ENCODE results near the gene EID3.
"Not testable (repeated sequence)": the region's sequence is repeated elsewhere in the genome, so short reads cannot be mapped to it uniquely, and the experiment has no call there.

EID3 gene

DNA sequence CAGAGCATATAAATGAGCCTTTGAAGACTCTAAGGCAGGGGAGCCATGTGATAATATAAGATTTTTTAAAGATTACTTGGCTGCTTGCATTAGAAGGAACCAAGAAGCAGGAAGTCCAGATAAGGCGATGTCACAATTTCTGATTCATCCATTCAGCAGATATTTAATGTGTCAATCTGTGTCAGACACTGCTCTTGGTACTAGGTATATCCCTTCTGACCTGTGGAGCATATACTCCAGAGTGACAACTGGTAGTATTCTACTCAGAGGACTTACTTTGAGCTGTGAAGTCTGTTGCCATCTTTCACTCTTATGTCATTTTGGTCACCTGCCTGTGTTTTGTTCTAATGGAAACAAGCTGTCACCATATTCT is 10.7 kb downstream of the EID3 start:
- ATAC-seq = no peak
- DNase-seq = no peak
- Mint-ChIP-seq H3K27me3 (no peaks in the 10 kb centered on the region), H3K27ac (no peak overlapping the region), H3K9me3 (no peaks in the 10 kb centered on the region), H3K4me1 (no peaks in the 10 kb centered on the region), H3K36me3 (ENCODE audit: low read depth) (peaks cover 51% of the 10 kb centered on the region), H3K4me3 (no peak overlapping the region)

DNA sequence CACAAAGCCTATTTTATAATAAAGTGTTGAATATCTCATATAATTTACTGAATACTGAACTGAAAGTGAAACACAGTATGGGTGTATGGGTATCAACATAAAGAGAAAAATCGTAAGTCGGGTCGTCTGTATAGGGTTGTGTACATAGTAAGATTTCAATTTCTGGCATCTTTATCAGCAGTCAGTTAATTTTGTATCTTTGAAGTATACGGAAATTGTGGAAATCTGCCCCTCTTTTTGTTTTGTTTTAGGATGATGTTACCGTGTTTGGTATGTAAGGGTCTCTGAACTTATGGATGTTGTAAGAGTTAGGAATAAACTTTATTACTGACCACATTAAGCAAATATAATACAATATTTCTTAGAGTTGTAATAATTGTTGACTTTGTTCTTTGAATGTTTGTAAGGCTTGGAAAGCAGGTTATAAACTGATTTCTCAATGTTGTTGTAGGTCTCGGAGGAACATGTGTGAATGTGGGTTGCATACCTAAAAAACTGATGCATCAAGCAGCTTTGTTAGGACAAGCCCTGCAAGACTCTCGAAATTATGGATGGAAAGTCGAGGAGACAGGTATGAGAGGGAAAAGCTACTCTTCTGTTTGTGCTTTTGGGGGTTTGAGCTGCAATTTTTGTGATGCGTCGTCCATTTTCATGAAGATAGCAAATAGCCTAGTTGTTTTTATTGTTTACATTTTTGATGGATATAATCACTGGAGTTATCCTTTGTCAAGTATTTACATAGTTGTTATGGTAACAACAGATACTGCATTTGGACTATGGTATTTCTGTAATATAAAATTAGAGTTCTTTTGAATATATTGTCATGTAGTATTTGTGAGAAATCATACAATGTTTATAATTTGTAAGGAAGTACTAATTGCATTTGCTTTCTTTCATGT is 12.0 kb downstream of the EID3 start:
- ATAC-seq (no peak), DNase-seq (no peak)
- Mint-ChIP-seq H3K27ac (no peak overlapping the region), H3K27me3 (no peaks in the 10 kb centered on the region), H3K9me3 (no peaks in the 10 kb centered on the region), H3K36me3 (ENCODE audit: low read depth) (peaks cover 57% of the 10 kb centered on the region), H3K4me3 (no peak overlapping the region), H3K4me1 (no peaks in the 10 kb centered on the region)

DNA sequence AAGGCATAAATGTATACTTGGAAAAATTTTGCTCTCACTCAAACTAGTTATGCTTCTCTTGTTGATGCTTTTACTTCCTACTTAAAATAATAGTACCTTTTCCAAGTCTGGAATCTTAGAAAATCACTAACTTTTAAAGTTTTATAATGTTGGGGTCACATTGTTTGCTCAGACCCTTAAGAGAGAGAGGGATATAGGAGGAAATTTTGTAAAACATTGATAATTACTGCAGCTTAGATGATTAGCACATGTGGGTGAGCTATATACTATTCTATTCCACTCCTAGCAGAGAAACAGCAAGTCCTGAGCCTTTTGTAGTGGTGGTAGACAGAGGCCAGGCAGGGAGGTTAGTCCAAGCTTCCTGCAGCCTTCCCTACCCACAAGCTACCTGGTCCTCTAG is 13.4 kb downstream of the EID3 start:
- Mint-ChIP-seq H3K9me3 (no peaks in the 10 kb centered on the region), H3K4me1 (no peaks in the 10 kb centered on the region)

DNA sequence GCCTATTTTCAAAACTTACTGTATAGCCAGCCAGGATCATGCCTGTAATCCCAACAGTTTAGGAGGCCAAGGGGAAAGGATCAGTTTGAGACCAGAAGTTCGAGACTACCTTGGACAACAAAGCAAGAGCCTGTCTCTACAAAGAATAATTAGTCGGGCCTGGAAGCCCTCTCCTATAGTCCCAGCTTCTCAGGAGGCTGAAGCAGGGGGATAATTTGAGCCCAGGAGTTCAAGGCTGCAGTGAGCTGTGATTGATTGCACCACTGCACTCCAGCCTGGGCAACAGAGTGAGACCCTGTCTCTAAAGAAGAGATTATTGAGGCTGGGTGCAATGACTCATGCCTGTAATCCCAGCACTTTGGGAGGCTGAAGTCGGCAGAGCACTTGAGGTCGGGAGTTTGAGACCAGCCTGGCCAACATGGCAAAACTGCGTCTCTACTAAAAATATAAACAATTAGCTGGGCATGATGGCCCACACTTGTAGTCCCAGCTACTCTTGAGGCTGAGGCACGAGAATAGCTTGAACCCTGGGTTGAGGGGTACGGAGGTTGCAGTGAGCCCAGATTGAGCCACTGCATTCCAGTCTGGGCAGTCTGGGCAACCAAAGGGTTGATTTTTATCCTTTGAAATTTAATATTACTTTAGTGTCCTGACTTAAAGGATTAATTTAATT is 14.1 kb downstream of the EID3 start:
- Mint-ChIP-seq H3K4me1 (no peaks in the 10 kb centered on the region), H3K36me3 (ENCODE audit: low read depth) (peaks cover 58% of the 10 kb centered on the region), H3K27me3 (no peaks in the 10 kb centered on the region), H3K27ac (no peak overlapping the region), H3K9me3 (no peaks in the 10 kb centered on the region), H3K4me3 (no peak overlapping the region)
- DNase-seq = no peak
- ATAC-seq = no peak

More for the DNA sequence above, 13.4 kb downstream of the EID3 start:
- no peak overlapping the region for H3K4me3 Mint-ChIP-seq
- no peaks in the 10 kb centered on the region for H3K27me3 Mint-ChIP-seq
- H3K36me3 Mint-ChIP-seq (ENCODE audit: low read depth) = peaks cover 60% of the 10 kb centered on the region
- ATAC-seq (no peak), DNase-seq (no peak)
- no peak overlapping the region for H3K27ac Mint-ChIP-seq

- Mint-ChIP-seq H3K9me3 (no peaks in the 10 kb centered on the region), H3K4me1 (no peaks in the 10 kb centered on the region), H3K4me3 (no peak overlapping the region), H3K27ac (no peak overlapping the region), H3K27me3 (no peaks in the 10 kb centered on the region), H3K36me3 (ENCODE audit: low read depth) (peaks cover 56% of the 10 kb centered on the region)
- no peak for DNase-seq
- ATAC-seq = no peak
Measured at GRCh38 chr12:104319028-104319427, 15.5 kb downstream of the EID3 start.

DNA sequence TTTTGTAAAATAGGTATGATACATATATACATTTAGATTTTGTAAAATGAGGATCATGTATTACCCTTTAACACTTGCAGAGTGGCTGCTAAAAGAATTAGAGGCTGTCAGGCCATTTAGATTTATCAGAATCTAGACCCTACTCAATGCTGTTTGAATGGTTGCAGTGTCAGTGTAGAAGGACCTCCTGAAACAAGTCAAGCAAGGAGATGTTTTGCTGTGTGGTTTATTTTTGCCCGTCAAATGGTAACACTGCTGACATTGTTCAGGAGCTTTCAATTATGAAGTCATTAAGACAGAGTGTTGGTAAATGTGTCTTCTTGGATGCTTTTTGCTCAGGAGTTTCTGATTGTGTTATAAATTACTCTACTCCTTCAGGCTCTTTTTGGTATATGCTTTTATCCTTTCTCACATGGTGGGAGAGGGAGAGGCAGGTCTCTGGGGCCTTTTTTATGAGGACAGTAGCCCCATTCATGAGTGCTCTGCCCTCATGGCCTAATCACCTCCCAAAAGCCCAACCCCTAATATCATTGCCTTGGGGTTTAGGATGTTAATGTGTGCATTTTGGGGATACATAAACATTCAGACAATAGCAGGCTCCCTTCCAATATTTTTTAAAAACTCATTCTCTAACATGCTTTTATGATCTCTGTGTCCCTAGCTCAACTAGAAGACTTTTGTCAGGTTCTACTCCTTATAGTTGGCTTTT is 16.5 kb downstream of the EID3 start:
- H3K36me3 Mint-ChIP-seq (ENCODE audit: low read depth) = peaks cover 61% of the 10 kb centered on the region

GRCh38 chr12:104320627-104321024 is 17.1 kb downstream of the EID3 start:
- Mint-ChIP-seq H3K27me3 (no peaks in the 10 kb centered on the region), H3K27ac (no peak overlapping the region), H3K4me3 (no peak overlapping the region), H3K36me3 (ENCODE audit: low read depth) (peaks cover 59% of the 10 kb centered on the region), H3K9me3 (no peaks in the 10 kb centered on the region), H3K4me1 (no peaks in the 10 kb centered on the region)
- ATAC-seq = no peak
- DNase-seq = no peak

More for the DNA sequence above, 16.5 kb downstream of the EID3 start:
- H3K9me3 Mint-ChIP-seq = no peaks in the 10 kb centered on the region
- H3K27me3 Mint-ChIP-seq = no peaks in the 10 kb centered on the region
- H3K4me3 Mint-ChIP-seq = no peak overlapping the region
- ATAC-seq = no peak
- H3K27ac Mint-ChIP-seq = no peak overlapping the region
- H3K4me1 Mint-ChIP-seq = no peaks in the 10 kb centered on the region
- DNase-seq = no peak

DNA sequence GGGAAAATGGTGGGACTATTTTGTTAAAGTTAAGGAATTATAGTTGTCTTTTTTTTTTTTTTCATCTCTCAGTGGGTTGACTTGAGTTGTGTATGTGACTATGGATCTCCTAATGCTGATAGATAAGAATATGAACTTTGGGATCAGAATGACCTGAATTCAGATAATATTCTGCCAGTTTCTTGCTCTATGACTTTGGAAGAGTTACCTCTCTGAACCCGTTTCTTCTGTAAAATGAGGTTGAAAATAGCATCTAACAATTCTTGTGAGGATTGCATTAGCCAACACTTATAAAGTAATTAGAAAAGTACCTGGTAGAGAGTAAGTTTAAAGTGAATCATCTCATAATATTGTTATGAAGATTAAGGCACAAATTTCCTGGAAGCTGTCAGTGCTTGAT is 18.4 kb downstream of the EID3 start:
- DNase-seq = no peak
- Mint-ChIP-seq H3K36me3 (ENCODE audit: low read depth) (peaks cover 56% of the 10 kb centered on the region), H3K4me1 (no peaks in the 10 kb centered on the region), H3K4me3 (no peak overlapping the region), H3K27ac (no peak overlapping the region), H3K27me3 (no peaks in the 10 kb centered on the region), H3K9me3 (no peaks in the 10 kb centered on the region)
- no peak for ATAC-seq

GRCh38 chr12:104322533-104322932 is 19.0 kb downstream of the EID3 start:
- H3K4me3 Mint-ChIP-seq, H3K27me3 Mint-ChIP-seq, H3K27ac Mint-ChIP-seq, ATAC-seq, H3K9me3 Mint-ChIP-seq, H3K4me1 Mint-ChIP-seq, DNase-seq: not testable (repeated sequence)
- H3K36me3 Mint-ChIP-seq (ENCODE audit: low read depth) = peaks cover 60% of the 10 kb centered on the region

DNA sequence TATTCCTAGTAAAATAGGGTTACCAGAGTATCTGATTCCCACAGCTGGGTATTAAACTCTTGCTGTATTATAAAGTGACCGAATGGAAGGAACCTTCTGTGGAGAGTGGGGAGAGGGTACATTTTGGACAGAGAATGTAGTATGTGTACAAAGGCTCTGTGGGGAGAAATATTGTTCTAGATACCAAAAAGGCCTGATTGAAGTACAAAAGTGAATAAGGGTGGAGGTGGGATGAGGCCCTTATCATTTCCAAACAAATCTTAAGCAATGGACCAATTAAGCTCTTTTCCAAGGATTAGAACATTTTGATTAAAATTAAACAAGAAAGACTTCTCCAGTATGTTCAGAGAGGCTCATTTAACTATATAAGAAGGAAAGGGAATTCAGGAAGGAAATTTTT is 20.4 kb downstream of the EID3 start:
- H3K9me3 Mint-ChIP-seq = no peaks in the 10 kb centered on the region
- DNase-seq = no peak
- H3K27me3 Mint-ChIP-seq = no peaks in the 10 kb centered on the region
- peaks cover 58% of the 10 kb centered on the region for H3K36me3 Mint-ChIP-seq (ENCODE audit: low read depth)
- H3K27ac Mint-ChIP-seq = no peak overlapping the region
- H3K4me1 Mint-ChIP-seq = no peaks in the 10 kb centered on the region
- ATAC-seq = no peak
- H3K4me3 Mint-ChIP-seq = no peak overlapping the region

- DNase-seq, H3K27ac Mint-ChIP-seq, H3K9me3 Mint-ChIP-seq, H3K27me3 Mint-ChIP-seq, ATAC-seq, H3K4me1 Mint-ChIP-seq, H3K4me3 Mint-ChIP-seq: not testable (repeated sequence)
- H3K36me3 Mint-ChIP-seq (ENCODE audit: low read depth) = peaks cover 41% of the 10 kb centered on the region
Measured at GRCh38 chr12:104328278-104328677, 24.7 kb downstream of the EID3 start.

- Mint-ChIP-seq H3K27me3 (no peaks in the 10 kb centered on the region), H3K36me3 (ENCODE audit: low read depth) (peaks cover 44% of the 10 kb centered on the region), H3K4me1 (no peaks in the 10 kb centered on the region), H3K4me3 (no peak overlapping the region), H3K9me3 (no peaks in the 10 kb centered on the region), H3K27ac (no peak overlapping the region)
- ATAC-seq = no peak
- no peak for DNase-seq
Measured at GRCh38 chr12:104328790-104329189, 25.3 kb downstream of the EID3 start.

DNA sequence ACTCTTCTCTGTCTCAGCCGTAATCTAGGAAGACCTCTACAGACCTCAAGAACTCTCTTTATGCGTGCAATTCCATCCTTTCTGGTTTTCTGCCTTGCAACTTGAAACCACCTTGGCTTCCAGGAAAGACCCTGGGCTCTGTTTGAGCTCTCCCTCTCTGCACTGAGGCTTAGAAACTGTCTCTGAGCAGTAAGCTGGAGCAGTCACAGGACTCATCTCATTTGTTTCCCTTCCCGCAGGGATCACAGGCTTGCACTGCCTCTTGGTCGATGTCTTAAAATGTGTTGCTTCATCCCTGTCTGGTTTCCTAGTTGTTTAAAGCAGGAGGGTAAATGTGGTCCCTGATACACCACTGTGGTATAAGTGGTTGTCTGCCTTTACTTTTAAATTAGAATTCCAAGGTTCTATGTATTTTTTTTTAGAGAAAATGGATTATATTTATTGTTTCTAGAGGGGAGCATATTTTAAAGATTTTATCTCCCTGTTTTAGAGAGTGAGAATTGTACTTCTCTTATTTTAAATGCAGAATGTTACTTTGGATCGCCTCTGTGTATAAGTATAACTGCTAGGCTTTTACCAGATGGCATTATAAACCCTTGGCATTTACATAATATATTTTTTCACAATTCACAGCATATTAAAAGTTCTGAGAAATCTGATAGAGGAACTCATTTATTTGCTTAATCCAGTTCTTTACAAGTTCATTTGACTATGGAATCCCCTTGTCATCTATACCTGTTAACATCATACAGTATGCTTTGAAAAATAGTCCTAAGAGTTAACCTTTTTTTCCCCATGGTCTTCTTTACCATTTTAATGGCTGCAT is 26.4 kb downstream of the EID3 start:
- Mint-ChIP-seq H3K4me1 (no peaks in the 10 kb centered on the region), H3K4me3 (no peak overlapping the region), H3K27me3 (no peaks in the 10 kb centered on the region), H3K27ac (no peak overlapping the region), H3K36me3 (ENCODE audit: low read depth) (peaks cover 39% of the 10 kb centered on the region), H3K9me3 (no peaks in the 10 kb centered on the region)
- no peak for ATAC-seq
- no peak for DNase-seq

GRCh38 chr12:104331376-104331775 is 27.8 kb downstream of the EID3 start:
- no peaks in the 10 kb centered on the region for H3K27me3 Mint-ChIP-seq
- H3K9me3 Mint-ChIP-seq = no peaks in the 10 kb centered on the region
- no peaks in the 10 kb centered on the region for H3K4me1 Mint-ChIP-seq
- H3K36me3 Mint-ChIP-seq (ENCODE audit: low read depth) = peaks cover 38% of the 10 kb centered on the region
- no peak for ATAC-seq
- no peak for DNase-seq
- no peak overlapping the region for H3K4me3 Mint-ChIP-seq
- no peak overlapping the region for H3K27ac Mint-ChIP-seq
